ENCODE data around the gene GRM7.

The GRM7 gene

DNA sequence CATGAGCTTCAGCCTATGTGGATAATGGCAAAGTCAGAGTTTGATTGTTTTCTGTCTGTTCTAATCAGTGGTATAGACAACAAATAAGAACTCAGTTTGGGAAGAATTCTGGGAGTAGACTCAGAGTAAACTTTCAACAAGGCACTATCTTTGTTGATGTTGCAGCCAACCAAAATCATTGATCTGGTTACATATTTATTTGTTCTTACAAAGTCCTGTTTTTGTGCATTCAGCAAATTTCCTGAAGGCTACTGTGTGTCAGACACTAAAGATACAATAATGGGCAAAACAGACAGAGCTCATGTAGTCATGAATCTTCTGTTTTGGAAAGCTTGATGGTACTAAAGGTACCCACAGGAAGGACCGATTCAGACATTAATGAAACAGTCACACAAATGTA lies 55.0 kb downstream of the GRM7 start:
- no peak overlapping the region for H2AFZ ChIP-seq (ENCODE audit: low read length)
- H3K36me3 ChIP-seq (replicated peaks; ENCODE audit: insufficient read depth, low read length): no peaks in the 10 kb centered on the region
- H3K9ac ChIP-seq (ENCODE audit: low read length): no peak overlapping the region
- H3K4me2 ChIP-seq (ENCODE audit: low read depth, low read length): no peak overlapping the region
- no peaks in the 10 kb centered on the region for H3K27me3 ChIP-seq (replicated peaks; ENCODE audit: insufficient read depth, low read length)
- no peaks in the 10 kb centered on the region for H3K9me3 ChIP-seq (replicated peaks; ENCODE audit: insufficient read depth, low read length)
- H3K4me1 ChIP-seq (ENCODE audit: low read length): no peaks in the 10 kb centered on the region
- no peak overlapping the region for H3K4me3 ChIP-seq (ENCODE audit: low read length)
- H3K27ac ChIP-seq (ENCODE audit: low read length): no peak overlapping the region
- no peaks in the 10 kb centered on the region for H3K9me2 ChIP-seq (replicated peaks; ENCODE audit: insufficient read depth, low read length)
- H3K79me2 ChIP-seq (ENCODE audit: low read length): no peaks in the 10 kb centered on the region
- TF ChIP-seq EZH2phosphoT487 (IDR thresholded peaks at IDR 0.05; ENCODE audit: low read length) (no peak), EZH2 (optimal IDR thresholded peaks at IDR 0.05; ENCODE audit: low read depth, low read length) (no peak)
- TF ChIP-seq, protein P1, sequence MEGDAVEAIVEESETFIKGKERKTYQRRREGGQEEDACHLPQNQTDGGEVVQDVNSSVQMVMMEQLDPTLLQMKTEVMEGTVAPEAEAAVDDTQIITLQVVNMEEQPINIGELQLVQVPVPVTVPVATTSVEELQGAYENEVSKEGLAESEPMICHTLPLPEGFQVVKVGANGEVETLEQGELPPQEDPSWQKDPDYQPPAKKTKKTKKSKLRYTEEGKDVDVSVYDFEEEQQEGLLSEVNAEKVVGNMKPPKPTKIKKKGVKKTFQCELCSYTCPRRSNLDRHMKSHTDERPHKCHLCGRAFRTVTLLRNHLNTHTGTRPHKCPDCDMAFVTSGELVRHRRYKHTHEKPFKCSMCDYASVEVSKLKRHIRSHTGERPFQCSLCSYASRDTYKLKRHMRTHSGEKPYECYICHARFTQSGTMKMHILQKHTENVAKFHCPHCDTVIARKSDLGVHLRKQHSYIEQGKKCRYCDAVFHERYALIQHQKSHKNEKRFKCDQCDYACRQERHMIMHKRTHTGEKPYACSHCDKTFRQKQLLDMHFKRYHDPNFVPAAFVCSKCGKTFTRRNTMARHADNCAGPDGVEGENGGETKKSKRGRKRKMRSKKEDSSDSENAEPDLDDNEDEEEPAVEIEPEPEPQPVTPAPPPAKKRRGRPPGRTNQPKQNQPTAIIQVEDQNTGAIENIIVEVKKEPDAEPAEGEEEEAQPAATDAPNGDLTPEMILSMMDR (IDR thresholded peaks at IDR 0.05; ENCODE audit: low read length): no peak
- DNase-seq: no peak
- H4K20me1 ChIP-seq (ENCODE audit: insufficient read depth, low read length): no peaks in the 10 kb centered on the region
- H3F3A ChIP-seq (ENCODE audit: insufficient read depth, low read length): no peaks in the 10 kb centered on the region

DNA sequence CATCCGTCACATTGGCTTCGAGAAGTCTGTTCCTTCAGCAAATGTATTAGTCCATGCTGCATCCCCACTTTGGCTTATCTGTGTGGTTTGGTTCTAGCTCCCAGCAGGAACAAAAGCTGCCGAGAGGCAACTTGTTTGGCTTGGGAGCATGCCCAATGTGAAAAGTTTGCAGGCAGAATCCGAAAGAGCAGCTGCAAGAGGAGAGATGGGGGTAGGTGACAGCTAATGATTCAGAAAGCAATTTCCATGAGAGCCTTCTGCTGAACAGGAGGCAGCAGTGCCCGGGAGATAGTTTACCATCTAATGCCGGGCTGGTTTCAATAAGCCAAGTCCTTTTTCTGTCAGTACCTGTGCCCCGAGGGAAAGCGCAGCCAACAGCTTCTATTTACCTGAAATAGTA lies 60.2 kb downstream of the GRM7 start:
- Histone ChIP-seq H4K20me1 (ENCODE audit: insufficient read depth, low read length) (no peaks in the 10 kb centered on the region), H3K9ac (ENCODE audit: low read length) (no peak overlapping the region), H2AFZ (ENCODE audit: low read length) (no peak overlapping the region), H3K9me2 (replicated peaks; ENCODE audit: insufficient read depth, low read length) (no peaks in the 10 kb centered on the region), H3K27ac (ENCODE audit: low read length) (no peak overlapping the region), H3K4me1 (ENCODE audit: low read length) (no peaks in the 10 kb centered on the region), H3K36me3 (replicated peaks; ENCODE audit: insufficient read depth, low read length) (no peaks in the 10 kb centered on the region), H3K9me3 (replicated peaks; ENCODE audit: insufficient read depth, low read length) (no peaks in the 10 kb centered on the region), H3F3A (ENCODE audit: insufficient read depth, low read length) (no peaks in the 10 kb centered on the region), H3K4me3 (ENCODE audit: low read length) (no peak overlapping the region), H3K27me3 (replicated peaks; ENCODE audit: insufficient read depth, low read length) (no peaks in the 10 kb centered on the region), H3K79me2 (ENCODE audit: low read length) (no peaks in the 10 kb centered on the region), H3K4me2 (ENCODE audit: low read depth, low read length) (no peak overlapping the region)
- no peak for TF ChIP-seq EZH2phosphoT487 (IDR thresholded peaks at IDR 0.05; ENCODE audit: low read length)
- TF ChIP-seq EZH2 (optimal IDR thresholded peaks at IDR 0.05; ENCODE audit: low read depth, low read length): no peak
- TF ChIP-seq, protein P1 (IDR thresholded peaks at IDR 0.05; ENCODE audit: low read length): no peak
- no peak for DNase-seq

DNA sequence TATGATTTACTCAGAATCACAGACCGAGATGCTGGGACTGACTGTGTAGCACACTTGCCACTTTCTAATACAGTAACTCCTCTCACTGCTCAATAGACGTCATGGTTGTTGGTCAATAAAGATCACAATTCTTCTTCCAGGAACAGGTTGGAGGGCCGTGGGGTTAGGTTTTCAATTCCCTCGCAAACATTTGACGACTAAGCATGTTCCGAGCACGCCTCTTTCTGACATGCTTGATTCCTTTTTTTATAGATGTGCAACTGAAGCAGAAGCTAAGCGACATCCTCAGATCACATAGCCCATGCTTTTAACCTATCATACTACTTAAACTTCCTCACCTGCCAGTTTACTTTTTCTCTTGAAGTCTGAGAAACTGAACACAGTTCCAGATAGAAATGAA lies 61.0 kb downstream of the GRM7 start:
- no peaks in the 10 kb centered on the region for H3K9me3 ChIP-seq (replicated peaks; ENCODE audit: insufficient read depth, low read length)
- no peak for DNase-seq
- no peaks in the 10 kb centered on the region for H4K20me1 ChIP-seq (ENCODE audit: insufficient read depth, low read length)
- no peaks in the 10 kb centered on the region for H3K27me3 ChIP-seq (replicated peaks; ENCODE audit: insufficient read depth, low read length)
- no peak overlapping the region for H3K9ac ChIP-seq (ENCODE audit: low read length)
- H3K9me2 ChIP-seq (replicated peaks; ENCODE audit: insufficient read depth, low read length): no peaks in the 10 kb centered on the region
- no peak overlapping the region for H3K27ac ChIP-seq (ENCODE audit: low read length)
- H3F3A ChIP-seq (ENCODE audit: insufficient read depth, low read length): no peaks in the 10 kb centered on the region
- no peak overlapping the region for H2AFZ ChIP-seq (ENCODE audit: low read length)
- no peaks in the 10 kb centered on the region for H3K4me1 ChIP-seq (ENCODE audit: low read length)
- H3K79me2 ChIP-seq (ENCODE audit: low read length): no peaks in the 10 kb centered on the region
- H3K4me2 ChIP-seq (ENCODE audit: low read depth, low read length): no peak overlapping the region
- H3K4me3 ChIP-seq (ENCODE audit: low read length): no peak overlapping the region
- no peaks in the 10 kb centered on the region for H3K36me3 ChIP-seq (replicated peaks; ENCODE audit: insufficient read depth, low read length)
- TF ChIP-seq, protein P1 (IDR thresholded peaks at IDR 0.05; ENCODE audit: low read length): no peak
- TF ChIP-seq EZH2phosphoT487 (IDR thresholded peaks at IDR 0.05; ENCODE audit: low read length) (no peak), EZH2 (optimal IDR thresholded peaks at IDR 0.05; ENCODE audit: low read depth, low read length) (no peak)
